PC-3 (cell line): Measurements from ENCODE around the gene ICAM4. TPM values are rescaled to one million over a fixed set of nuclear protein-coding genes. Genes with fewer than 3 reads are reported as not detected.

ENCODE experiments used
- ATAC-seq: fragments of 200-7000 bp; cut with Tn5 transposase; 2 replicates; pipeline ENCODE4 v1.9.1; 2020; ENCODE audit warnings: mild to moderate bottlenecking, moderate library complexity
- BruUV-seq: library from RNA; stranded (reverse); fragments of 400-500 nt; replicated peaks from 2 replicates; lab custom pipeline; 2021; lab: Mats Ljungman, UMichigan
- CTCF ChIA-PET: fragments of 300-600 bp; sonication (Branson Sonifier 250); formaldehyde crosslinking; loops from one replicate; lab custom pipeline; 2022; ENCODE audit warnings: antibody characterized with exemption; lab: Charles Lee
- POLR2A ChIA-PET: fragments of 300-600 bp; sonication (Branson Sonifier 250); formaldehyde crosslinking; loops from one replicate; lab custom pipeline; 2022; ENCODE audit warnings: antibody characterized with exemption; ENCODE audit not compliant: unreplicated experiment; lab: Charles Lee
- DNase-seq: peaks from one replicate; pipeline ENCODE4 v3.0.0-alpha.2; 2015
- H2AFZ ChIP-seq: fragments of 300-600 bp; sonication (generic); 2 replicates; pipeline ENCODE4 v1.6.0; 2016; ENCODE audit warnings: antibody characterized with exemption, low read length
- H3F3A ChIP-seq: fragments of 300-600 bp; sonication (generic); one replicate; pipeline ENCODE4 v1.6.0; 2017; ENCODE audit warnings: antibody characterized with exemption, low read length, control low read depth, mild to moderate bottlenecking; ENCODE audit not compliant: unreplicated experiment
- H3K27ac ChIP-seq: fragments of 300-600 bp; sonication (generic); 2 replicates; pipeline ENCODE4 v1.5.1; 2016; ENCODE audit warnings: mild to moderate bottlenecking, low read length
- H3K27me3 ChIP-seq: fragments of 300-600 bp; sonication (generic); 2 replicates; pipeline ENCODE4 v1.6.1; 2016; ENCODE audit warnings: low read length, mixed read lengths
- H3K36me3 ChIP-seq: fragments of 300-600 bp; sonication (generic); 2 replicates; pipeline ENCODE4 v1.6.1; 2016; ENCODE audit warnings: low read depth, mixed run types, low read length, mixed read lengths
- H3K4me1 ChIP-seq: fragments of 300-600 bp; sonication (generic); 2 replicates; pipeline ENCODE4 v1.5.1; 2016; ENCODE audit warnings: low read length; ENCODE audit not compliant: insufficient read depth
- H3K4me2 ChIP-seq: fragments of 300-600 bp; sonication (generic); 2 replicates; pipeline ENCODE4 v1.6.0; 2016; ENCODE audit warnings: low read length
- H3K4me3 ChIP-seq: fragments of 300-600 bp; sonication (generic); 2 replicates; pipeline ENCODE4 v1.5.1; 2016; ENCODE audit warnings: mild to moderate bottlenecking, low read length, mixed read lengths
- H3K79me2 ChIP-seq: fragments of 300-600 bp; sonication (generic); 2 replicates; pipeline ENCODE4 v1.6.1; 2017; ENCODE audit warnings: low read length, mixed read lengths
- H3K9ac ChIP-seq: fragments of 300-600 bp; sonication (generic); 2 replicates; pipeline ENCODE4 v1.6.0; 2016; ENCODE audit warnings: mild to moderate bottlenecking, low read length
- H3K9me2 ChIP-seq: fragments of 300-600 bp; sonication (generic); replicated peaks from 2 replicates; pipeline ENCODE4 v1.6.1; 2016; ENCODE audit warnings: mixed run types, low read length, mixed read lengths
- H3K9me3 ChIP-seq: fragments of 300-600 bp; sonication (generic); 2 replicates; pipeline ENCODE4 v1.6.1; 2016; ENCODE audit warnings: low read length, mixed read lengths
- H4K20me1 ChIP-seq: fragments of 300-600 bp; sonication (generic); 2 replicates; pipeline ENCODE4 v1.6.1; 2016; ENCODE audit warnings: low read length, mixed read lengths
- CTCF ChIP-seq: fragments of 300-600 bp; sonication (generic); conservative IDR thresholded peaks from 2 replicates; pipeline ENCODE4 v1.5.1; 2017; ENCODE audit warnings: antibody characterized with exemption, low read depth, mild to moderate bottlenecking, low read length
- EZH2 ChIP-seq: fragments of 300-600 bp; sonication (generic); IDR thresholded peaks from one replicate; pipeline ENCODE4 v1.6.1; 2017; ENCODE audit warnings: antibody characterized with exemption, mild to moderate bottlenecking, low read length; ENCODE audit not compliant: unreplicated experiment
- EZH2phosphoT487 ChIP-seq: fragments of 300-600 bp; sonication (generic); IDR thresholded peaks from 2 replicates; pipeline ENCODE4 v1.6.1; 2018; ENCODE audit warnings: mild to moderate bottlenecking, antibody characterized with exemption, low read length, borderline replicate concordance
- intact Hi-C: fragments of 100-400 bp; cut with micrococcal nuclease; formaldehyde crosslinking; loops from 2 replicates; pipeline ENCODE4 v1.9.0; 2023
- total RNA-seq: library from RNA; depleted of rRNA; stranded (reverse); fragments of >200 nt; gene quantifications from 2 replicates; pipeline ENCODE4 v1.2.3, GENCODE V29; 2014

ICAM4 gene
- total RNA-seq, 1 experiment from 2014 or later = not detected

- no peak for DNase-seq
- Histone ChIP-seq H3K9me3 (no peaks in the 10 kb centered on the region), H3K36me3 (peaks cover 64% of the 10 kb centered on the region), H3K79me2 (peaks cover 22% of the 10 kb centered on the region), H2AFZ (no peak overlapping the region), H3K4me2 (no peak overlapping the region), H3K27ac (no peak overlapping the region), H3K4me3 (no peak overlapping the region), H3K4me1 (no peaks in the 10 kb centered on the region), H3K27me3 (no peaks in the 10 kb centered on the region), H3K9ac (no peak overlapping the region), H3K9me2 (no peaks in the 10 kb centered on the region), H3F3A (no peaks in the 10 kb centered on the region), H4K20me1 (0 out of 2 replicates have a peak, but pooled peaks cover 4% of the 10 kb centered on the region)
- POLR2A ChIA-PET = no interaction called here
- ATAC-seq = no peak
- BruUV-seq = no TSS peak
- CTCF ChIA-PET = no interaction called here
- intact Hi-C loops = no loop called here
- TF ChIP-seq CTCF (no peak), EZH2 (no peak), EZH2phosphoT487 (no peak)
These were observed 39.0 kb downstream of the ICAM4 start for GRCh38 chr19:10325732-10326131.

GRCh38 chr19:10327793-10328192 lies 41.0 kb downstream of the ICAM4 start:
- H3K36me3 ChIP-seq = peaks cover 55% of the 10 kb centered on the region
- no peak overlapping the region for H3K4me3 ChIP-seq
- H3K27ac ChIP-seq = no peak overlapping the region
- no peak for DNase-seq
- no peak for TF ChIP-seq CTCF
- no peak for TF ChIP-seq EZH2
- TF ChIP-seq EZH2phosphoT487 = no peak
- no peaks in the 10 kb centered on the region for H3F3A ChIP-seq
- ChIA-PET POLR2A (interaction anchor here (0.7 kb wide), 1 partner anchor 10 kb away, joined by 8 read pairs; no protein-coding TSS in a partner anchor), CTCF (no interaction called here)
- peaks cover 10% of the 10 kb centered on the region for H4K20me1 ChIP-seq
- H3K27me3 ChIP-seq = no peaks in the 10 kb centered on the region
- intact Hi-C loops = no loop called here
- no peaks in the 10 kb centered on the region for H3K9me3 ChIP-seq
- no peak overlapping the region for H2AFZ ChIP-seq
- H3K9ac ChIP-seq = no peak overlapping the region
- H3K4me2 ChIP-seq = no peak overlapping the region
- H3K9me2 ChIP-seq = no peaks in the 10 kb centered on the region
- ATAC-seq = no peak
- H3K79me2 ChIP-seq = peaks cover 39% of the 10 kb centered on the region
- BruUV-seq = no TSS peak
- peaks cover 9% of the 10 kb centered on the region for H3K4me1 ChIP-seq

GRCh38 chr19:10328558-10329429 lies 42.0 kb downstream of the ICAM4 start:
- ChIA-PET POLR2A (interaction anchor here (0.7 kb wide), 1 partner anchor 11 kb away, joined by 8 read pairs; no protein-coding TSS in a partner anchor), CTCF (no interaction called here)
- Histone ChIP-seq H3K9me3 (no peaks in the 10 kb centered on the region), H3K9me2 (no peaks in the 10 kb centered on the region), H3K4me1 (peaks cover 11% of the 10 kb centered on the region), H3K4me2 (no peak overlapping the region), H3K4me3 (no peak overlapping the region), H3K27ac (no peak overlapping the region), H2AFZ (no peak overlapping the region), H3K79me2 (peaks cover 47% of the 10 kb centered on the region), H3K36me3 (peaks cover 52% of the 10 kb centered on the region), H3F3A (no peaks in the 10 kb centered on the region), H3K27me3 (no peaks in the 10 kb centered on the region), H4K20me1 (peaks cover 10% of the 10 kb centered on the region), H3K9ac (no peak overlapping the region)
- no TSS peak for BruUV-seq
- intact Hi-C loops = no loop called here
- DNase-seq (no peak), ATAC-seq (no peak)
- no peak for TF ChIP-seq EZH2phosphoT487
